ENCODE results near the gene TNS1. TPM values are rescaled to one million over a fixed set of nuclear protein-coding genes. Genes with fewer than 3 reads are reported as not detected.

The TNS1 gene
- total RNA-seq, 1 donor from 2014 or later = 11.6 TPM

DNA sequence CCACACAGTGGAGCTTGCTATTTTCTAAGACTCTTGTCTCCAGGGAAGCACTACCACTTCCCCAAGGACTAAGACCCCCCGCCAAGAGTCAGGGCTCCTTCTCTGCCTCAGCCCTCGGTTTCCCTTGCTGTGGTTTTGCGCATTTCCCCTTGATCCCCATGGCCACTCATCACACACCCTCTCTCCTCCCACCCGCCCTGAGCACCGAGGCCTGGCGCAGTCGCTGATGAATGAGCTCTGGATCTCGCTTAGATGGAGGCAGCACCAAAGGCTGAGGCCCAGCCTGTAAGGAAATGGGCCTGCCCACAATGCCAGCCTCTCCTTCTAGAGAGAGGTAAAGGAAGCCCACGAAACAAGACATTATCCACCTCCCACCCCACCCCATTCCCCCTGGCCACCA is 96.9 kb downstream of the TNS1 start:
- no peak for DNase-seq (ENCODE audit: low spot score)
- TF ChIP-seq, protein P1, sequence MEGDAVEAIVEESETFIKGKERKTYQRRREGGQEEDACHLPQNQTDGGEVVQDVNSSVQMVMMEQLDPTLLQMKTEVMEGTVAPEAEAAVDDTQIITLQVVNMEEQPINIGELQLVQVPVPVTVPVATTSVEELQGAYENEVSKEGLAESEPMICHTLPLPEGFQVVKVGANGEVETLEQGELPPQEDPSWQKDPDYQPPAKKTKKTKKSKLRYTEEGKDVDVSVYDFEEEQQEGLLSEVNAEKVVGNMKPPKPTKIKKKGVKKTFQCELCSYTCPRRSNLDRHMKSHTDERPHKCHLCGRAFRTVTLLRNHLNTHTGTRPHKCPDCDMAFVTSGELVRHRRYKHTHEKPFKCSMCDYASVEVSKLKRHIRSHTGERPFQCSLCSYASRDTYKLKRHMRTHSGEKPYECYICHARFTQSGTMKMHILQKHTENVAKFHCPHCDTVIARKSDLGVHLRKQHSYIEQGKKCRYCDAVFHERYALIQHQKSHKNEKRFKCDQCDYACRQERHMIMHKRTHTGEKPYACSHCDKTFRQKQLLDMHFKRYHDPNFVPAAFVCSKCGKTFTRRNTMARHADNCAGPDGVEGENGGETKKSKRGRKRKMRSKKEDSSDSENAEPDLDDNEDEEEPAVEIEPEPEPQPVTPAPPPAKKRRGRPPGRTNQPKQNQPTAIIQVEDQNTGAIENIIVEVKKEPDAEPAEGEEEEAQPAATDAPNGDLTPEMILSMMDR (IDR thresholded peaks at IDR 0.05; ENCODE audit: unreplicated experiment) = no peak
- no peak overlapping the region for H3K27ac Mint-ChIP-seq (ENCODE audit: unreplicated experiment)

GRCh38 chr2:217905395-217905794 is 97.4 kb downstream of the TNS1 start:
- Mint-ChIP-seq H3K27me3 (ENCODE audit: unreplicated experiment) (peaks cover 15% of the 10 kb centered on the region), H3K27ac (ENCODE audit: unreplicated experiment) (no peak overlapping the region), H3K4me3 (ENCODE audit: unreplicated experiment) (no peak overlapping the region), H3K36me3 (ENCODE audit: low read depth, unreplicated experiment) (peaks cover under 1% of the 10 kb centered on the region), H3K9me3 (ENCODE audit: unreplicated experiment) (no peaks in the 10 kb centered on the region), H3K4me1 (ENCODE audit: unreplicated experiment) (peaks cover 33% of the 10 kb centered on the region)
- TF ChIP-seq, protein P1 (IDR thresholded peaks at IDR 0.05; ENCODE audit: unreplicated experiment) = no peak
- DNase-seq (ENCODE audit: low spot score) = no peak

More for the DNA sequence above, 96.9 kb downstream of the TNS1 start:
- Mint-ChIP-seq H3K36me3 (ENCODE audit: low read depth, unreplicated experiment) (peaks cover 3% of the 10 kb centered on the region), H3K9me3 (ENCODE audit: unreplicated experiment) (no peaks in the 10 kb centered on the region), H3K4me1 (ENCODE audit: unreplicated experiment) (peaks cover 38% of the 10 kb centered on the region), H3K4me3 (ENCODE audit: unreplicated experiment) (no peak overlapping the region), H3K27me3 (ENCODE audit: unreplicated experiment) (peaks cover 10% of the 10 kb centered on the region)

GRCh38 chr2:217904614-217904965 is 98.2 kb downstream of the TNS1 start:
- H3K4me3 Mint-ChIP-seq (ENCODE audit: unreplicated experiment) = no peak overlapping the region
- peaks cover 16% of the 10 kb centered on the region for H3K27me3 Mint-ChIP-seq (ENCODE audit: unreplicated experiment)
- H3K36me3 Mint-ChIP-seq (ENCODE audit: low read depth, unreplicated experiment) = no peaks in the 10 kb centered on the region
- peak overlapping the region; percentile 44 for H3K27ac Mint-ChIP-seq (ENCODE audit: unreplicated experiment)
- peaks cover 26% of the 10 kb centered on the region for H3K4me1 Mint-ChIP-seq (ENCODE audit: unreplicated experiment)
- no peak for DNase-seq (ENCODE audit: low spot score)
- TF ChIP-seq, protein P1 (IDR thresholded peaks at IDR 0.05; ENCODE audit: unreplicated experiment) = no peak
- no peaks in the 10 kb centered on the region for H3K9me3 Mint-ChIP-seq (ENCODE audit: unreplicated experiment)

DNA sequence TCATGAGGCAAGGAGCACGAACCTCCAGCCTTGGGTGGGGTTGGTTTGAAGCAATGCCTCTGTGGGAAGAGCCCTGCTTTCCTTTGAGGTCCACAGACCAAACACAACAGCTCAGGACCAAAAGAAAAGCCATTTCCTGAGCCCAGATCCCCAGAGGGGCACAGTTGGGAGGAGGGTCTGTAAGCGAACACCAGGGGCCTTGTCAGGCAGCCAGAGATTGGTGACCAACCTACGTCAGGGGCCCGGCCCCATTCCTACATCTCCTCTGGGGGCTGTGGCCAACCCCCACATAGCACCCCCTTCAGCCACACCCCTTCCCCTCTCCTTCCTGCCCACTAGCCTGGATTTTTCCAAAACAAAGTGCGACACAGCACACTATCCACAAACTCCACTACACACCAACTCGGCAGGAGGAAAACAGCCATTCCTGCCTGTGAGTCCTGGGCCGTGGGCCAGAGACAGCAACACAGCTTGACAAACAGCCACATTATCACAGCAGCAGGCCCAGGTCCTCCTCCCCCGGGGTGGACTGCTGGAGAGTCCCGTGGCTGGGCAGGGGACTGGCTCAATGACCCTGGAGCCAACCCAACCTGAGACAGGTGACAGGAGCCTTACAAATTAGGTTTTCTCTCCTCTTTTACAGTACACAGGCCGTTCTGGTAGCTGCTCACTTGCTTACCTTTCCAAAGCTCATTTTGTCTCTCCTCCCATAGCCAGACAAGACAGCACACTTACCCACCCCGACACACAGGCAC is 98.8 kb downstream of the TNS1 start:
- no peak overlapping the region for H3K4me3 Mint-ChIP-seq (ENCODE audit: unreplicated experiment)
- H3K9me3 Mint-ChIP-seq (ENCODE audit: unreplicated experiment) = no peaks in the 10 kb centered on the region
- no peaks in the 10 kb centered on the region for H3K36me3 Mint-ChIP-seq (ENCODE audit: low read depth, unreplicated experiment)
- H3K27ac Mint-ChIP-seq (ENCODE audit: unreplicated experiment) = peak overlapping the region; percentile 44
- TF ChIP-seq, protein P1 (IDR thresholded peaks at IDR 0.05; ENCODE audit: unreplicated experiment) = no peak
- DNase-seq (ENCODE audit: low spot score) = no peak
- peaks cover 23% of the 10 kb centered on the region for H3K4me1 Mint-ChIP-seq (ENCODE audit: unreplicated experiment)
- H3K27me3 Mint-ChIP-seq (ENCODE audit: unreplicated experiment) = peaks cover 16% of the 10 kb centered on the region

- peaks cover 23% of the 10 kb centered on the region for H3K4me1 Mint-ChIP-seq (ENCODE audit: unreplicated experiment)
- TF ChIP-seq, protein P1 (IDR thresholded peaks at IDR 0.05; ENCODE audit: unreplicated experiment) = no peak
- no peak overlapping the region for H3K27ac Mint-ChIP-seq (ENCODE audit: unreplicated experiment)
- no peaks in the 10 kb centered on the region for H3K36me3 Mint-ChIP-seq (ENCODE audit: low read depth, unreplicated experiment)
- no peak for DNase-seq (ENCODE audit: low spot score)
- H3K27me3 Mint-ChIP-seq (ENCODE audit: unreplicated experiment) = peaks cover 16% of the 10 kb centered on the region
- H3K4me3 Mint-ChIP-seq (ENCODE audit: unreplicated experiment) = peak overlapping the region; percentile 8
- no peaks in the 10 kb centered on the region for H3K9me3 Mint-ChIP-seq (ENCODE audit: unreplicated experiment)
Observed at GRCh38 chr2:217903142-217903858, 99.5 kb downstream of the TNS1 start.

Data from endothelial cell (in vitro differentiated cells).